A549 (cell line): ENCODE results near the gene ARTN. TPM values are rescaled to one million over a fixed set of nuclear protein-coding genes. Genes with fewer than 3 reads are reported as not detected.

Experiments
- ATAC-seq, 2 experiments: fragments of 200-7000 bp in 1 of 2; fragments of >200 bp in 1 of 2; cut with Nextera tagmentation in 1 of 2; cut with Tn5 transposase in 1 of 2; 3 replicates each; pipeline versions ENCODE4 v1.8.0 to v1.9.1; 2018 to 2020; ENCODE audit warnings: mild to moderate bottlenecking in 1 of 2, moderate library complexity in 1 of 2
- CTCF ChIA-PET: fragments of 300-600 bp; sonication (Branson Sonifier 250); formaldehyde crosslinking; extraction: SDS; loops from one replicate; lab custom pipeline; 2021; ENCODE audit warnings: antibody characterized with exemption, inconsistent platforms; lab: Yijun Ruan, JAX
- POLR2A ChIA-PET: fragments of 350-600 bp; formaldehyde crosslinking; extraction: SDS; loops from one replicate; lab custom pipeline; 2021; ENCODE audit warnings: antibody characterized with exemption, inconsistent platforms; lab: Yijun Ruan, JAX
- DNase-seq, 2 experiments: peaks; one replicate each; pipeline versions ENCODE4 v3.0.0 to v3.0.0-alpha.2; 2011 to 2016; ENCODE audit warnings: low read depth in 1 of 2, low spot score in 1 of 2
- FAIRE-seq: peaks from 2 replicates; lab custom pipeline; 2011; peaks lifted over from hg19 to GRCh38; lab: Jason Lieb, UNC
- H3K27ac ChIP-seq, 2 experiments: fragments of >200 bp; sonication (Bioruptor Twin); formaldehyde crosslinking; 3 replicates each; pipeline ENCODE4 v1.5.1; 2016 to 2017
- H3K4me1 ChIP-seq: fragments of >200 bp; sonication (Bioruptor Twin); formaldehyde crosslinking; 3 replicates; pipeline ENCODE4 v1.6.1; 2016
- H3K4me2 ChIP-seq: fragments of >200 bp; sonication (Bioruptor Twin); formaldehyde crosslinking; 3 replicates; pipeline ENCODE4 v1.6.1; 2016
- H3K4me3 ChIP-seq: fragments of >200 bp; sonication (Bioruptor Twin); formaldehyde crosslinking; 3 replicates; pipeline ENCODE4 v1.5.1; 2016
- H3K9me3 ChIP-seq: fragments of >200 bp; sonication (Bioruptor Twin); formaldehyde crosslinking; 3 replicates; pipeline ENCODE4 v1.6.1; 2016
- BCL3 ChIP-seq: fragments of >200 bp; sonication (Bioruptor Twin); formaldehyde crosslinking; IDR thresholded peaks from 3 replicates; pipeline ENCODE4 v1.6.1; 2016
- BHLHE40 ChIP-seq: IDR thresholded peaks from 2 replicates; pipeline ENCODE4 v1.6.1; 2012; ENCODE audit warnings: low read depth, low read length, inconsistent platforms
- CEBPB ChIP-seq, 2 experiments: fragments of >200 bp in 1 of 2; sonication (Bioruptor Twin) in 1 of 2; formaldehyde crosslinking in 1 of 2; IDR thresholded peaks; 2 replicates each; pipeline ENCODE4 v1.6.1; 2012 to 2016
- EHMT2 ChIP-seq: fragments of 200-600 bp; sonication (generic); IDR thresholded peaks from 2 replicates; pipeline ENCODE4 v1.6.1; 2016; ENCODE audit warnings: antibody characterized with exemption, low read depth, mild to moderate bottlenecking, moderate library complexity
- FOXS1 ChIP-seq: fragments of 250-450 bp; sonication (Bioruptor Pico); IDR thresholded peaks from 2 replicates; pipeline ENCODE4 v1.5.0; 2020; ENCODE audit warnings: mild to moderate bottlenecking, moderate library complexity
- KDM5A ChIP-seq: fragments of 200-600 bp; sonication (generic); IDR thresholded peaks from 2 replicates; pipeline ENCODE4 v1.6.1; 2016; ENCODE audit warnings: antibody characterized with exemption, mild to moderate bottlenecking
- MAZ ChIP-seq: fragments of 150-350 bp; IDR thresholded peaks from 2 replicates; pipeline ENCODE4 v1.6.1; 2014; ENCODE audit warnings: antibody characterized with exemption, low read depth, low read length, borderline replicate concordance
- NPAS2 ChIP-seq: fragments of 250-450 bp; sonication (Bioruptor Pico); IDR thresholded peaks from 2 replicates; pipeline ENCODE4 v1.8.0; 2022; ENCODE audit warnings: mild to moderate bottlenecking, moderate library complexity, borderline replicate concordance
- NR3C1 ChIP-seq: fragments of >200 bp; sonication (Bioruptor Twin); formaldehyde crosslinking; IDR thresholded peaks from 3 replicates; pipeline ENCODE4 v1.6.1; 2017
- POLR2AphosphoS2 ChIP-seq: conservative IDR thresholded peaks from 2 replicates; pipeline ENCODE4 v1.6.1; 2012; ENCODE audit warnings: low read length, improper control_type of control experiment, inconsistent platforms
- RAD21 ChIP-seq, 2 experiments: fragments of >200 bp in 1 of 2; sonication (Bioruptor Twin) in 1 of 2; formaldehyde crosslinking in 1 of 2; IDR thresholded peaks in 1 of 2; conservative IDR thresholded peaks in 1 of 2; 2 replicates in 1 of 2; 3 replicates in 1 of 2; pipeline ENCODE4 v1.6.1; 2012 to 2018; ENCODE audit warnings: inconsistent platforms in 1 of 2
- ZFP36 ChIP-seq: fragments of 450-650 bp; IDR thresholded peaks from 2 replicates; pipeline ENCODE4 v1.6.1; 2014; ENCODE audit warnings: borderline replicate concordance; ENCODE audit not compliant: partially characterized antibody
- ZSCAN20 ChIP-seq: fragments of 250-450 bp; sonication (Bioruptor Pico); IDR thresholded peaks from 2 replicates; pipeline ENCODE4 v1.8.0; 2022; ENCODE audit warnings: mild to moderate bottlenecking, moderate library complexity
- WGBS: methylation state at CpG from one replicate; pipeline ENCODE4 v1.1.6; 2017; ENCODE audit errors: missing lambda C conversion rate; 5-methylcytosine and 5-hydroxymethylcytosine counted together
- polyA plus RNA-seq, 4 experiments: library from polyadenylated mRNA; depleted of rRNA in 3 of 4; stranded (reverse); fragments of >200 nt; fragmentation: RNase III in 1 of 4; extraction: RNeasy Plus Mini Kit Qiagen cat#74134 plus additional on column Dnase treatment in 1 of 4; gene quantifications; 2 replicates in 3 of 4; 3 replicates in 1 of 4; pipeline ENCODE4 v1.2.3, GENCODE V29; 2011 to 2017
- TF ChIP-seq, protein P1 (sequence below): fragments of 250-450 bp; sonication (Bioruptor Pico); IDR thresholded peaks from 2 replicates; pipeline ENCODE4 v1.5.0; 2021; ENCODE audit warnings: mild to moderate bottlenecking, moderate library complexity, borderline replicate concordance
- TF ChIP-seq, protein P2 (sequence below): fragments of 250-450 bp; sonication (Bioruptor Pico); IDR thresholded peaks from 2 replicates; pipeline ENCODE4 v1.5.0; 2020; ENCODE audit warnings: low read depth, mild to moderate bottlenecking, moderate library complexity
- TF ChIP-seq, protein P3 (sequence below): fragments of >200 bp; sonication (Bioruptor Twin); formaldehyde crosslinking; IDR thresholded peaks from 2 replicates; pipeline ENCODE4 v1.6.1; 2016

The ARTN gene
- polyA plus RNA-seq, 2 of the 4 experiments (the other 2 are of a cell fraction), result 0.21 to 0.53 TPM

DNA sequence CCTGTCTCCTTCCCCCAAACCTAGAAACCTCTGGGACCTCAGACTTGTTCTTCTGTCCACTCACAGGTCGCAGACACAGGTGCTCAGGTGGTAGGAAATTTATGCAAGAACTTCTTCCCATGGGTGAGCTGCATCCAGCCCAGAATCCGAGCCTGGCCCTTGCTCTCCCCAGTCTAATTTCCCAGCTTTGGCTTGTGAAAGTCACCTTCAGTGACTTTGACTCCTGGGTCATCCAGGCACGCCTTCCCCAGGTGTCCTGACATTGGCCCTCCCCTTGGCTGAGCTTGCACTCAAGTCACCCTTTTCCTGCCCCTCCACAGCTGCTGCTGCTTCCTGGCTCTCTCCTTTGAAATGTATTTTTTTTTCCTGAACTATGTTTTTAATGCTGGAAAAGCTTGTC lies 19.8 kb downstream of the ARTN start:
- H3K4me1 ChIP-seq, result peaks cover under 1% of the 10 kb centered on the region; the same call in 1 of the 3 replicates
- H3K4me2 ChIP-seq, result no peak overlapping the region
- no peaks in the 10 kb centered on the region for H3K9me3 ChIP-seq
- CTCF ChIA-PET, result interaction anchor here (0.6 to 1.6 kb wide), 4 partner anchors 19 to 190 kb away, joined by 3 to 6 read pairs (median 4); no protein-coding TSS in a partner anchor
- DNase-seq (no peak), ATAC-seq (no peak), FAIRE-seq (no peak)
- POLR2A ChIA-PET, result interaction anchor here (1.1 kb wide), 1 partner anchor 17 kb away, joined by 3 read pairs; the partner anchor contains the start of gene DPH2
- TF ChIP-seq ZSCAN20 (CRISPR knock-in tag) (no peak), FOXS1 (CRISPR knock-in tag) (no peak), NPAS2 (CRISPR knock-in tag) (no peak), RAD21 (conservative IDR thresholded peaks at IDR 0.05 in 1 of 2, IDR thresholded peaks at IDR 0.05 in 1 of 2) (no peak), MAZ (no peak), BHLHE40 (no peak), BCL3 (no peak), KDM5A (no peak), CEBPB (IDR thresholded peaks at IDR 0.05) (no peak), ZFP36 (no peak)
- TF ChIP-seq, all 56 proteins: peak for 0
- WGBS, result 70% methylated on average over 3 of the region's 3 CpGs
- no peak overlapping the region for H3K4me3 ChIP-seq
- H3K27ac ChIP-seq, result no peak overlapping the region

DNA sequence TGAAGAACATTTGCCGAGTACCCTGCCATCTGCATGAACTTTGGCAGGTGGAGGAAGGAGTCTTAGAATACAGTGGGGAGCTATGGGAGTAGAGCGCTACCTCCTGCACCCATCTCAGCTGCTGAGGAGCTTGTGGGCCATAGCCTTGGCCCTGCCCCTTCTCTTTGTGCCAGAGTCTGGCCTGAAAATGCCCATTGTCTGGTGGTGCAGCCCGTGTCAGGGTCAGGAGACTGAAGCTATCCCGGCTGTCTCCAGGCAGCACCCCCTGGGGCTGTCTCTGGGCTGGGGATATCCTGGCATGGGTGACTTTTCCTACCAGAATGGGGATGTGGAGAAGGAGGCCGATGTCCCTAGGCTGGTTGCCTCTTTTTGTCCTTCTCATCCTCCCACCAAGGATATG lies 20.4 kb downstream of the ARTN start:
- H3K27ac ChIP-seq, result no peak overlapping the region
- no peak for DNase-seq
- POLR2A ChIA-PET, result interaction anchor here (1.1 kb wide), 1 partner anchor 16 kb away, joined by 3 read pairs; the partner anchor contains the start of gene DPH2
- FAIRE-seq, result no peak
- ATAC-seq, result no peak
- TF ChIP-seq EHMT2 (no peak), POLR2AphosphoS2 (no peak), BCL3 (no peak), NR3C1 (no peak), BHLHE40 (no peak), NPAS2 (CRISPR knock-in tag) (no peak)
- TF ChIP-seq, protein P1, sequence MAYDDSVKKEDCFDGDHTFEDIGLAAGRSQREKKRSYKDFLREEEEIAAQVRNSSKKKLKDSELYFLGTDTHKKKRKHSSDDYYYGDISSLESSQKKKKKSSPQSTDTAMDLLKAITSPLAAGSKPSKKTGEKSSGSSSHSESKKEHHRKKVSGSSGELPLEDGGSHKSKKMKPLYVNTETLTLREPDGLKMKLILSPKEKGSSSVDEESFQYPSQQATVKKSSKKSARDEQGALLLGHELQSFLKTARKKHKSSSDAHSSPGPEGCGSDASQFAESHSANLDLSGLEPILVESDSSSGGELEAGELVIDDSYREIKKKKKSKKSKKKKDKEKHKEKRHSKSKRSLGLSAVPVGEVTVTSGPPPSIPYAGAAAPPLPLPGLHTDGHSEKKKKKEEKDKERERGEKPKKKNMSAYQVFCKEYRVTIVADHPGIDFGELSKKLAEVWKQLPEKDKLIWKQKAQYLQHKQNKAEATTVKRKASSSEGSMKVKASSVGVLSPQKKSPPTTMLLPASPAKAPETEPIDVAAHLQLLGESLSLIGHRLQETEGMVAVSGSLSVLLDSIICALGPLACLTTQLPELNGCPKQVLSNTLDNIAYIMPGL (CRISPR knock-in tag), result no peak
- TF ChIP-seq, protein P2, sequence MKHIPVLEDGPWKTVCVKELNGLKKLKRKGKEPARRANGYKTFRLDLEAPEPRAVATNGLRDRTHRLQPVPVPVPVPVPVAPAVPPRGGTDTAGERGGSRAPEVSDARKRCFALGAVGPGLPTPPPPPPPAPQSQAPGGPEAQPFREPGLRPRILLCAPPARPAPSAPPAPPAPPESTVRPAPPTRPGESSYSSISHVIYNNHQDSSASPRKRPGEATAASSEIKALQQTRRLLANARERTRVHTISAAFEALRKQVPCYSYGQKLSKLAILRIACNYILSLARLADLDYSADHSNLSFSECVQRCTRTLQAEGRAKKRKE (CRISPR knock-in tag), result no peak
- TF ChIP-seq, protein P3, sequence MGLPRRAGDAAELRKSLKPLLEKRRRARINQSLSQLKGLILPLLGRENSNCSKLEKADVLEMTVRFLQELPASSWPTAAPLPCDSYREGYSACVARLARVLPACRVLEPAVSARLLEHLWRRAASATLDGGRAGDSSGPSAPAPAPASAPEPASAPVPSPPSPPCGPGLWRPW, result no peak
- H3K4me1 ChIP-seq, result no peaks in the 10 kb centered on the region; the same call in 2 of the 3 replicates
- H3K9me3 ChIP-seq, result no peaks in the 10 kb centered on the region
- CTCF ChIA-PET, result interaction anchor here (0.6 to 1.9 kb wide), 5 partner anchors 8 to 191 kb away, joined by 3 to 6 read pairs (median 5); no protein-coding TSS in a partner anchor
- 82% methylated on average over 4 of the region's 5 CpGs for WGBS
- H3K4me2 ChIP-seq, result no peak overlapping the region
- H3K4me3 ChIP-seq, result no peak overlapping the region
